Amniotic epithelial cell (primary cell): ENCODE measurements around the gene NONO.
A peak's percentile ranks its signal among the peaks of the same experiment; 100 is the strongest.
"Not testable (repeated sequence)": the region's sequence is repeated elsewhere in the genome, so short reads cannot be mapped to it uniquely, and the experiment has no call there.

Experiments
- DNase-seq: peaks from one replicate; pipeline ENCODE4 v3.0.0-alpha.2; 2010; ENCODE audit warnings: low read depth

Gene NONO

GRCh38 chrX:71283403-71284143 is at the start of gene NONO:
Gene NONO (plus strand): TSS chrX:71283635. CDS start chrX:71290638, 7,003 bp downstream.
- peak; percentile 99 for DNase-seq

- DNase-seq = no peak
Observed at GRCh38 chrX:71235482-71235881, 48.0 kb upstream of the NONO start.

- DNase-seq = no peak
Observed at GRCh38 chrX:71236836-71237235, 46.6 kb upstream of the NONO start.

GRCh38 chrX:71239781-71240180 is 43.7 kb upstream of the NONO start:
- no peak for DNase-seq

- DNase-seq = no peak
Observed at GRCh38 chrX:71241301-71241700, 42.1 kb upstream of the NONO start.

GRCh38 chrX:71244359-71245128 is 38.9 kb upstream of the NONO start:
- DNase-seq = no peak

GRCh38 chrX:71245159-71245558 is 38.3 kb upstream of the NONO start:
- no peak for DNase-seq

GRCh38 chrX:71250841-71251240 is 32.6 kb upstream of the NONO start:
- no peak for DNase-seq

GRCh38 chrX:71251466-71251973 is 31.9 kb upstream of the NONO start:
- no peak for DNase-seq

- DNase-seq = no peak
Observed at GRCh38 chrX:71252221-71252620, 31.2 kb upstream of the NONO start.

GRCh38 chrX:71253253-71254091 is 30.0 kb upstream of the NONO start:
- peak; percentile 13 for DNase-seq

GRCh38 chrX:71254092-71254963 is 29.1 kb upstream of the NONO start, which contains the start of gene ZMYM3:
Gene ZMYM3 (minus strand): TSS chrX:71254140. CDS start chrX:71253255, 885 bp downstream.
- peak; percentile 75 for DNase-seq

- peak; percentile 82 for DNase-seq
Observed at GRCh38 chrX:71256051-71256450, 27.4 kb upstream of the NONO start.

GRCh38 chrX:71256856-71257255 is 26.6 kb upstream of the NONO start:
- no peak for DNase-seq

- not testable (repeated sequence) for DNase-seq
Observed at GRCh38 chrX:71268624-71269023, 14.8 kb upstream of the NONO start.

- no peak for DNase-seq
Observed at GRCh38 chrX:71269801-71270395, 13.5 kb upstream of the NONO start.

- DNase-seq = not testable (repeated sequence)
Observed at GRCh38 chrX:71272313-71272712, 11.1 kb upstream of the NONO start.

GRCh38 chrX:71281300-71281699 is 2.1 kb upstream of the NONO start:
- DNase-seq = not testable (repeated sequence)

GRCh38 chrX:71282514-71283402 is 677 bp upstream of the NONO start:
- DNase-seq = peak; percentile 65

GRCh38 chrX:71285929-71286328 is 2.5 kb downstream of the NONO start:
- DNase-seq = no peak
